Endothelial cell of umbilical vein (primary cell): Measurements from ENCODE around the gene EGLN1. TPM values are rescaled to one million over a fixed set of nuclear protein-coding genes. Genes with fewer than 3 reads are reported as not detected.

Experiments used
- BruUV-seq: library from RNA; stranded (reverse); fragments of 400-500 nt; replicated peaks from 2 replicates; lab custom pipeline; 2021; lab: Mats Ljungman, UMichigan
- CTCF ChIA-PET: fragments of 300-600, 350-600 bp; sonication (Branson Sonifier 250); formaldehyde crosslinking; loops from one replicate; lab custom pipeline; 2021; ENCODE audit warnings: antibody characterized with exemption, inconsistent platforms; lab: Charles Lee
- POLR2A ChIA-PET: fragments of 300-600, 350-600 bp; sonication (Branson Sonifier 250); formaldehyde crosslinking; loops from one replicate; lab custom pipeline; 2021; ENCODE audit warnings: antibody characterized with exemption, inconsistent platforms; lab: Charles Lee
- DNase-seq: peaks from one replicate; pipeline ENCODE4 v3.0.0-alpha.2; 2011; ENCODE audit warnings: low read depth, low spot score
- FAIRE-seq: peaks from 2 replicates; lab custom pipeline; 2011; peaks lifted over from hg19 to GRCh38; lab: Jason Lieb, UNC
- H2AFZ ChIP-seq: 2 replicates; pipeline ENCODE4 v1.6.0; 2012; ENCODE audit warnings: low read depth, low read length, control low read depth, inconsistent platforms
- H3K27ac ChIP-seq: 2 replicates; pipeline ENCODE4 v1.5.1; 2011; ENCODE audit warnings: low read depth, mild to moderate bottlenecking, control low read depth, low read length, moderate library complexity; ENCODE audit not compliant: insufficient read depth
- H3K27me3 ChIP-seq, 2 experiments: 2 replicates each; pipeline versions ENCODE4 v1.6.0 to v1.6.1; 2011; ENCODE audit warnings: low read length in 2 of 2, mixed read lengths in 1 of 2; ENCODE audit not compliant: control insufficient read depth in 2 of 2, insufficient read depth in 2 of 2
- H3K36me3 ChIP-seq, 2 experiments: 2 replicates in 1 of 2; 3 replicates in 1 of 2; pipeline ENCODE4 v1.5.1; 2011; ENCODE audit warnings: low read length in 2 of 2, mild to moderate bottlenecking in 1 of 2, moderate library complexity in 1 of 2; ENCODE audit not compliant: control insufficient read depth in 2 of 2, insufficient read depth in 2 of 2; ENCODE audit errors: extremely low read depth in 1 of 2
- H3K4me1 ChIP-seq: 3 replicates; pipeline ENCODE4 v1.5.1; 2011; ENCODE audit warnings: mild to moderate bottlenecking, low read length; ENCODE audit not compliant: control insufficient read depth, insufficient read depth; ENCODE audit errors: extremely low read depth
- H3K4me2 ChIP-seq: 2 replicates; pipeline ENCODE4 v1.6.1; 2011; ENCODE audit warnings: low read length, control low read depth, mixed read lengths; ENCODE audit not compliant: insufficient read depth
- H3K4me3 ChIP-seq, 3 experiments: fragments of 200-600 bp in 1 of 3; sonication (generic), shearing (Covaris generic) in 1 of 3; replicated peaks in 1 of 3; 2 replicates each; pipeline ENCODE4 v1.5.1; 2011 to 2016; ENCODE audit warnings: control low read depth in 3 of 3, low read length in 3 of 3, mild to moderate bottlenecking in 2 of 3, inconsistent platforms in 1 of 3, low read depth in 1 of 3, moderate library complexity in 1 of 3; ENCODE audit not compliant: insufficient read depth in 1 of 3
- H3K79me2 ChIP-seq: 2 replicates; pipeline ENCODE4 v1.6.0; 2012; ENCODE audit warnings: low read length, inconsistent platforms; ENCODE audit not compliant: control insufficient read depth, insufficient read depth
- H3K9ac ChIP-seq: replicated peaks from 2 replicates; pipeline ENCODE3; 2011; ENCODE audit warnings: low read length, control low read depth; ENCODE audit not compliant: insufficient read depth; ENCODE audit errors: extremely low read depth
- H3K9me1 ChIP-seq: replicated peaks from 3 replicates; pipeline ENCODE4 v1.6.0; 2011; ENCODE audit warnings: mild to moderate bottlenecking, low read length; ENCODE audit not compliant: control insufficient read depth, insufficient read depth; ENCODE audit errors: extremely low read depth
- H3K9me3 ChIP-seq: replicated peaks from 2 replicates; pipeline ENCODE4 v1.5.1; 2012; ENCODE audit warnings: low read length, inconsistent platforms; ENCODE audit not compliant: control insufficient read depth, insufficient read depth
- H4K20me1 ChIP-seq: replicated peaks from 2 replicates; pipeline ENCODE3; 2011; ENCODE audit warnings: mild to moderate bottlenecking, low read length; ENCODE audit not compliant: control insufficient read depth, insufficient read depth; ENCODE audit errors: extremely low read depth
- FOS ChIP-seq: IDR thresholded peaks from 2 replicates; pipeline ENCODE4 v1.6.1; 2011; ENCODE audit warnings: mild to moderate bottlenecking, low read length, moderate library complexity, borderline replicate concordance; ENCODE audit not compliant: insufficient read depth
- GATA2 ChIP-seq: IDR thresholded peaks from 2 replicates; pipeline ENCODE4 v1.7.0; 2011; ENCODE audit warnings: low read depth, mild to moderate bottlenecking, moderate library complexity, mixed read lengths, low read length; ENCODE audit not compliant: insufficient read length, insufficient read depth
- JUN ChIP-seq: IDR thresholded peaks from 2 replicates; pipeline ENCODE4 v1.6.1; 2011; ENCODE audit warnings: borderline replicate concordance, low read depth; ENCODE audit not compliant: insufficient read length, insufficient read depth
- MYC ChIP-seq: IDR thresholded peaks from one replicate; pipeline ENCODE4 v1.6.1; 2011; ENCODE audit warnings: mild to moderate bottlenecking, low read depth, low read length
- POLR2A ChIP-seq: IDR thresholded peaks from 2 replicates; pipeline ENCODE4 v1.6.1; 2012; ENCODE audit warnings: low read depth, mild to moderate bottlenecking, control low read depth, low read length
- POLR2AphosphoS5 ChIP-seq: IDR thresholded peaks from 2 replicates; pipeline ENCODE4 v1.6.1; 2012; ENCODE audit warnings: low read depth, mild to moderate bottlenecking, control low read depth, low read length, moderate library complexity; ENCODE audit not compliant: insufficient read depth
- dilution Hi-C: fragments of 300-500 bp; cut with MboI; formaldehyde crosslinking; loops from one replicate; pipeline ENCODE4 v1.15.0; 2019; ENCODE audit warnings: low sequenced_read_pairs; ENCODE audit not compliant: extremely low pct_ligation_motif_present
- intact Hi-C: fragments of 100-400 bp; cut with micrococcal nuclease; formaldehyde crosslinking; loops from one replicate; pipeline ENCODE4 v1.10.0; 2022
- polyA plus RNA-seq, 4 experiments: library from polyadenylated mRNA; depleted of rRNA in 3 of 4; stranded (reverse) in 3 of 4; unstranded in 1 of 4; fragments of >200 nt; gene quantifications; 2 replicates each; pipeline versions ENCODE4 v1.2.1 to v1.2.3, GENCODE V29; 2011 to 2012; ENCODE audit warnings: missing spikeins in 1 of 4
- total RNA-seq: library from RNA; stranded (reverse); gene quantifications from 2 replicates; pipeline ENCODE4 v1.2.3, GENCODE V29; 2021
- TF ChIP-seq, protein P1 (sequence below): IDR thresholded peaks from 2 replicates; pipeline ENCODE4 v1.6.1; 2011; ENCODE audit not compliant: insufficient read depth, insufficient read length
- TF ChIP-seq, protein P2 (sequence below), 2 donors: IDR thresholded peaks; 1 replicate in 1 of 2; 2 replicates in 1 of 2; pipeline ENCODE4 v1.5.1; 2011; ENCODE audit warnings: low read length in 2 of 2, mild to moderate bottlenecking in 2 of 2, moderate library complexity in 2 of 2, control low read depth in 1 of 2, inconsistent platforms in 1 of 2, low read depth in 1 of 2; ENCODE audit not compliant: insufficient read depth in 1 of 2; ENCODE audit errors: extremely low read depth in 1 of 2

The EGLN1 gene
- total and polyA plus RNA-seq, 2 donors (not counting 3 experiments of a cell fraction or from before 2014, with no cell fraction given), result 13.7 to 38.1 TPM

- dilution Hi-C loops, result no loop called here
- no peaks in the 10 kb centered on the region for H3K9me1 ChIP-seq
- POLR2A ChIA-PET, result no interaction called here
- TF ChIP-seq FOS, result no peak
- TF ChIP-seq JUN, result no peak
- TF ChIP-seq, protein P1, sequence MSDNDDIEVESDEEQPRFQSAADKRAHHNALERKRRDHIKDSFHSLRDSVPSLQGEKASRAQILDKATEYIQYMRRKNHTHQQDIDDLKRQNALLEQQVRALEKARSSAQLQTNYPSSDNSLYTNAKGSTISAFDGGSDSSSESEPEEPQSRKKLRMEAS, result no peak
- no peak for TF ChIP-seq MYC
- TF ChIP-seq, protein P2, sequence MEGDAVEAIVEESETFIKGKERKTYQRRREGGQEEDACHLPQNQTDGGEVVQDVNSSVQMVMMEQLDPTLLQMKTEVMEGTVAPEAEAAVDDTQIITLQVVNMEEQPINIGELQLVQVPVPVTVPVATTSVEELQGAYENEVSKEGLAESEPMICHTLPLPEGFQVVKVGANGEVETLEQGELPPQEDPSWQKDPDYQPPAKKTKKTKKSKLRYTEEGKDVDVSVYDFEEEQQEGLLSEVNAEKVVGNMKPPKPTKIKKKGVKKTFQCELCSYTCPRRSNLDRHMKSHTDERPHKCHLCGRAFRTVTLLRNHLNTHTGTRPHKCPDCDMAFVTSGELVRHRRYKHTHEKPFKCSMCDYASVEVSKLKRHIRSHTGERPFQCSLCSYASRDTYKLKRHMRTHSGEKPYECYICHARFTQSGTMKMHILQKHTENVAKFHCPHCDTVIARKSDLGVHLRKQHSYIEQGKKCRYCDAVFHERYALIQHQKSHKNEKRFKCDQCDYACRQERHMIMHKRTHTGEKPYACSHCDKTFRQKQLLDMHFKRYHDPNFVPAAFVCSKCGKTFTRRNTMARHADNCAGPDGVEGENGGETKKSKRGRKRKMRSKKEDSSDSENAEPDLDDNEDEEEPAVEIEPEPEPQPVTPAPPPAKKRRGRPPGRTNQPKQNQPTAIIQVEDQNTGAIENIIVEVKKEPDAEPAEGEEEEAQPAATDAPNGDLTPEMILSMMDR (IDR thresholded peaks at IDR 0.05; ENCODE audit: extremely low read depth in 1 of 2, insufficient read depth in 1 of 2, low read depth in 1 of 2, low read length in 2 of 2), result no peak
- no peak for TF ChIP-seq POLR2AphosphoS5
- no peak for TF ChIP-seq GATA2
- no peak for TF ChIP-seq POLR2A
- H2AFZ ChIP-seq, result no peak overlapping the region
- CTCF ChIA-PET, result no interaction called here
- no TSS peak for BruUV-seq
- DNase-seq (no peak), FAIRE-seq (no peak)
- H3K4me1 ChIP-seq, result no peaks in the 10 kb centered on the region
- no peaks in the 10 kb centered on the region for H3K79me2 ChIP-seq
- H3K9ac ChIP-seq, result no peak overlapping the region
- H3K36me3 ChIP-seq, result no peaks in the 10 kb centered on the region
- intact Hi-C loops, result no loop called here
- H4K20me1 ChIP-seq, result no peaks in the 10 kb centered on the region
- no peaks in the 10 kb centered on the region for H3K9me3 ChIP-seq
- no peak overlapping the region for H3K4me2 ChIP-seq
- no peak overlapping the region for H3K4me3 ChIP-seq
- no peaks in the 10 kb centered on the region for H3K27me3 ChIP-seq
- H3K27ac ChIP-seq, result no peak overlapping the region
Observed at GRCh38 chr1:231432996-231433395, 10.9 kb upstream of the EGLN1 start.
